GM12878 (cell line): ENCODE measurements around the gene APELA. TPM values are rescaled to one million over a fixed set of nuclear protein-coding genes. Genes with fewer than 3 reads are reported as not detected.

Source experiments
- ATAC-seq: fragments of 200-7000 bp; cut with Tn5 transposase; 3 replicates; pipeline ENCODE4 v1.9.1; 2020; ENCODE audit warnings: mild to moderate bottlenecking, moderate library complexity
- BruUV-seq: library from RNA; stranded (reverse); fragments of 400-500 nt; replicated peaks from 2 replicates; lab custom pipeline; 2021; lab: Mats Ljungman, UMichigan
- CTCF ChIA-PET: fragments of 300-600 bp; sonication (Branson Sonifier 250); formaldehyde crosslinking; extraction: SDS; loops from one replicate; lab custom pipeline; 2021; ENCODE audit warnings: inconsistent platforms; lab: Yijun Ruan, JAX
- POLR2A ChIA-PET: fragments of 350-600 bp; formaldehyde crosslinking; extraction: SDS; loops from one replicate; lab custom pipeline; 2021; ENCODE audit warnings: inconsistent platforms; lab: Charles Lee
- RAD21 ChIA-PET: fragments of 300-600 bp; sonication (Branson Sonifier 250); formaldehyde crosslinking; loops from one replicate; lab custom pipeline; 2023; ENCODE audit warnings: antibody characterized with exemption; ENCODE audit not compliant: unreplicated experiment; lab: Charles Lee
- SMC1A ChIA-PET: fragments of 300-600 bp; sonication (Branson Sonifier 250); formaldehyde crosslinking; loops from one replicate; lab custom pipeline; 2023; ENCODE audit not compliant: unreplicated experiment, uncharacterized antibody; lab: Charles Lee
- DNase-seq: peaks from one replicate; pipeline ENCODE4 v3.0.0-alpha.2; 2011; ENCODE audit warnings: low read depth, low spot score
- FAIRE-seq: peaks from 3 replicates; lab custom pipeline; 2011; peaks lifted over from hg19 to GRCh38; lab: Jason Lieb, UNC
- H2AFZ ChIP-seq: 2 replicates; pipeline ENCODE4 v1.6.0; 2011; ENCODE audit warnings: low read depth, low read length, control low read depth; ENCODE audit not compliant: control insufficient read depth
- H3K27ac ChIP-seq: 2 replicates; pipeline ENCODE4 v1.5.1; 2011; ENCODE audit warnings: control low read depth; ENCODE audit not compliant: control insufficient read depth, insufficient read depth
- H3K27me3 ChIP-seq, 2 experiments: replicated peaks in 1 of 2; 2 replicates each; pipeline versions ENCODE4 v1.6.0 to v1.6.1; 2011; ENCODE audit warnings: low read length in 1 of 2; ENCODE audit not compliant: control insufficient read depth in 2 of 2, insufficient read depth in 2 of 2
- H3K36me3 ChIP-seq, 2 experiments: 2 replicates each; pipeline ENCODE4 v1.5.1; 2011; ENCODE audit warnings: low read length in 1 of 2; ENCODE audit not compliant: control insufficient read depth in 2 of 2, insufficient read depth in 2 of 2
- H3K4me1 ChIP-seq: 2 replicates; pipeline ENCODE4 v1.6.1; 2011; ENCODE audit warnings: mild to moderate bottlenecking, low read length, moderate library complexity, mixed read lengths; ENCODE audit not compliant: control insufficient read depth, insufficient read depth
- H3K4me2 ChIP-seq: 2 replicates; pipeline ENCODE4 v1.6.0; 2011; ENCODE audit warnings: control low read depth; ENCODE audit not compliant: control insufficient read depth, insufficient read depth
- H3K4me3 ChIP-seq: fragments of 200-600 bp; sonication (generic); 2 replicates; pipeline ENCODE4 v1.5.1; 2016
- H3K79me2 ChIP-seq: 2 replicates; pipeline ENCODE4 v1.6.0; 2011; ENCODE audit warnings: low read length; ENCODE audit not compliant: control insufficient read depth, insufficient read depth
- H3K9ac ChIP-seq: 2 replicates; pipeline ENCODE4 v1.8.0; 2011; ENCODE audit warnings: low read length, control low read depth, mixed read lengths; ENCODE audit not compliant: control insufficient read depth, insufficient read depth
- H3K9me3 ChIP-seq: replicated peaks from 3 replicates; pipeline ENCODE4 v1.5.1; 2011; ENCODE audit warnings: mild to moderate bottlenecking, low read length; ENCODE audit not compliant: control insufficient read depth, insufficient read depth
- H4K20me1 ChIP-seq: 2 replicates; pipeline ENCODE4 v1.6.0; 2011; ENCODE audit not compliant: control insufficient read depth, insufficient read depth
- ATF7 ChIP-seq: fragments of 450-650 bp; IDR thresholded peaks from 2 replicates; pipeline ENCODE4 v1.6.1; 2016; ENCODE audit warnings: low read depth, mild to moderate bottlenecking
- HDGF ChIP-seq: fragments of 450-650 bp; IDR thresholded peaks from 2 replicates; pipeline ENCODE4 v1.6.1; 2016; ENCODE audit warnings: antibody characterized with exemption
- LARP7 ChIP-seq: fragments of 450-650 bp; IDR thresholded peaks from 2 replicates; pipeline ENCODE4 v1.6.1; 2017; ENCODE audit warnings: mild to moderate bottlenecking
- MTA2 ChIP-seq: fragments of 450-650 bp; IDR thresholded peaks from 2 replicates; pipeline ENCODE4 v1.6.1; 2016; ENCODE audit warnings: low read depth, mild to moderate bottlenecking, moderate library complexity
- NR2F1 ChIP-seq: fragments of 450-650 bp; conservative IDR thresholded peaks from 2 replicates; pipeline ENCODE4 v1.6.1; 2017; ENCODE audit warnings: mild to moderate bottlenecking
- PBX3 ChIP-seq: IDR thresholded peaks from 2 replicates; pipeline ENCODE4 v1.6.1; 2011; ENCODE audit warnings: mild to moderate bottlenecking, low read depth, low read length, moderate library complexity; ENCODE audit not compliant: insufficient replicate concordance
- PKNOX1 ChIP-seq: fragments of 450-650 bp; IDR thresholded peaks from 2 replicates; pipeline ENCODE4 v1.6.1; 2016; ENCODE audit warnings: mild to moderate bottlenecking
- RFX5 ChIP-seq: IDR thresholded peaks from 2 replicates; pipeline ENCODE4 v1.6.1; 2011; ENCODE audit warnings: low read depth, low read length, improper control_type of control experiment
- RUNX3 ChIP-seq: IDR thresholded peaks from 2 replicates; pipeline ENCODE4 v1.6.1; 2012; ENCODE audit warnings: low read length, inconsistent platforms
- SMAD5 ChIP-seq: IDR thresholded peaks from 2 replicates; pipeline ENCODE4 v1.6.1; 2016; ENCODE audit warnings: antibody characterized with exemption, low read depth
- YY1 ChIP-seq: IDR thresholded peaks from 2 replicates; pipeline ENCODE4 v1.6.1; 2011; ENCODE audit warnings: low read depth, mild to moderate bottlenecking, low read length
- ZNF217 ChIP-seq: fragments of 450-650 bp; IDR thresholded peaks from 2 replicates; pipeline ENCODE4 v1.6.1; 2017; ENCODE audit warnings: antibody characterized with exemption, mild to moderate bottlenecking
- ZNF687 ChIP-seq: fragments of 450-650 bp; IDR thresholded peaks from 2 replicates; pipeline ENCODE4 v1.6.1; 2017; ENCODE audit warnings: mild to moderate bottlenecking, moderate library complexity
- in situ Hi-C: fragments of 300-500 bp; cut with MboI; formaldehyde crosslinking; loops from 9 replicates; pipeline ENCODE4 v1.14.3; 2018; ENCODE audit warnings: mixed read lengths
- intact Hi-C: fragments of 100-400 bp; cut with micrococcal nuclease; formaldehyde crosslinking; loops from one replicate; pipeline ENCODE4 v1.14.2; 2022; ENCODE audit not compliant: unreplicated experiment
- polyA plus RNA-seq, 11 experiments: library from polyadenylated mRNA; depleted of rRNA in 4 of 11; unstranded in 6 of 11; stranded (reverse) in 5 of 11; fragments of >200 nt; fragmentation: Nextera tagmentation in 4 of 11; fragmentation: Illumina TruSeq in 1 of 11; extraction: Ambion mirVana in 4 of 11; extraction: Trizol in 1 of 11; gene quantifications; 1 replicate in 1 of 11; 2 replicates in 10 of 11; pipeline versions ENCODE4 v1.2.1 to v1.2.3, GENCODE V29; 2011 to 2016; ENCODE audit warnings: inconsistent platforms in 2 of 11, missing spikeins in 2 of 11, low read depth in 1 of 11
- total RNA-seq, 4 experiments: library from RNA; depleted of rRNA in 3 of 4; stranded (reverse); fragments of >200 nt in 3 of 4; fragmentation: Illumina TruSeq in 1 of 4; extraction: Trizol in 1 of 4; gene quantifications; 2 replicates each; pipeline versions ENCODE4 v1.2.1 to v1.2.3, GENCODE V29; 2013 to 2021

APELA gene
- total and polyA plus RNA-seq, 10 of the 15 experiments (the other 5 are each of a cell fraction or from before 2014, with no cell fraction given), result 0.79 to 6.9 (median 1.2) TPM

- TF ChIP-seq NR2F1 (0 out of 2 replicates have a peak, but pooled peaks have one; percentile 21), PKNOX1 (peak; percentile 34; the same call in 1 of the 2 replicates), LARP7 (0 out of 2 replicates have a peak, but pooled peaks have one; percentile 19), PBX3 (peak; percentile 32), MTA2 (0 out of 2 replicates have a peak, but pooled peaks have one; percentile 53), RUNX3 (peak; percentile 72)
Observed at GRCh38 chr4:164935865-164936606, 59.1 kb downstream of the APELA start (continued).

GRCh38 chr4:164937576-164938270 lies 60.7 kb downstream of the APELA start:
- H3K9me3 ChIP-seq, result no peaks in the 10 kb centered on the region; the same call in 1 of the 3 replicates
- no peaks in the 10 kb centered on the region; a peak in 2 of 4 replicates for H3K36me3 ChIP-seq
- FAIRE-seq (no peak), DNase-seq (peak; percentile 25), ATAC-seq (peak; percentile 71)
- no peak overlapping the region for H3K4me3 ChIP-seq
- H4K20me1 ChIP-seq, result no peaks in the 10 kb centered on the region
- peak overlapping the region; percentile 30; the same call in 1 of the 2 replicates for H3K27ac ChIP-seq
- peak overlapping the region; percentile 28 for H3K4me2 ChIP-seq
- intact Hi-C loops (loop anchor here (2.0 to 5.0 kb wide), 4 partner anchors 19 to 160 kb away; no protein-coding TSS in a partner anchor), in situ Hi-C loops (loop anchor here (25.0 kb wide), 1 partner anchor 1775 kb away; the partner anchor contains the start of gene NAF1)
- peak overlapping the region; percentile 25 for H2AFZ ChIP-seq
- ChIA-PET RAD21 (interaction anchor here (0.6 to 5.3 kb wide), 15 partner anchors 11 to 175 kb away, joined by 3 to 58 read pairs (median 4); partner anchors contain the start of genes TMEM192 and TRIM61), CTCF (interaction anchor here (0.6 to 8.1 kb wide), 25 partner anchors 13 to 227 kb away, joined by 3 to 185 read pairs (median 4); partner anchors contain the start of genes TMEM192 and TRIM61), SMC1A (interaction anchor here (0.6 to 8.1 kb wide), 21 partner anchors 11 to 328 kb away, joined by 3 to 88 read pairs (median 5); partner anchors contain the start of genes APELA and TRIM61), POLR2A (interaction anchor here (0.6 to 4.9 kb wide), 4 partner anchors 10 to 1444 kb away, joined by 3 to 25 read pairs (median 6); no protein-coding TSS in a partner anchor)
- 0 out of 2 replicates have a peak overlapping the region, but pooled peaks have one; percentile 1 for H3K9ac ChIP-seq
- no peaks in the 10 kb centered on the region; the same call in none of the 2 replicates for H3K79me2 ChIP-seq
- peaks cover 23% of the 10 kb centered on the region for H3K4me1 ChIP-seq
- no peaks in the 10 kb centered on the region for H3K27me3 ChIP-seq
- BruUV-seq, result no TSS peak
- TF ChIP-seq ZNF687 (0 out of 2 replicates have a peak, but pooled peaks have one; percentile 38), YY1 (0 out of 2 replicates have a peak, but pooled peaks have one; percentile 12), RFX5 (peak; percentile 16; the same call in 1 of the 2 replicates), HDGF (peak; percentile 66; the same call in 1 of the 2 replicates), ZNF217 (no peak), SMAD5 (no peak), ATF7 (peak; percentile 19; the same call in 1 of the 2 replicates)
